GM19025 (cell line): Measurements from ENCODE around the gene ABR.

Source experiments
- ATAC-seq: cut with Tn5 transposase; IDR thresholded peaks from one replicate; pipeline ENCODE4 v1.9.1; 2021; ENCODE audit warnings: mild to moderate bottlenecking, low read depth, moderate library complexity; ENCODE audit not compliant: unreplicated experiment

ABR gene

DNA sequence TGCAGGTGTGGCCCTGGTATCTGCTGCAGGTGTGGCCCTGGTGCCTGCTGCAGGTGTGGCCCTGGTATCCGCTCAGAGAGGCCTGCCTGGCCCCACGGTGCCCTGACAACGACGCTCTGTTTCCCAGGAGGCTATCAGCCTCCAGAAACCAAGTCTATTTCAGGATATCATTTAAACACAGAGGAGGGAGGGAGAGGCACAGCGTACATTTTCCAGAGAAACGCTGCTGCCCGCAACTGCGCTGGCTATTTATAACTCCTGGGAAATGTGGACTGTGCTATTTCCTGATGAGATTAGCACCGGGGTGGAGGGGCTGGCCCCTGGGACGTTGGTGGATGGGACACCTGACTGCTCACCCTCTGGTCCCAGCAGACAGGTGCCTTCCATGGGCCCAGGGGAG lies 160.3 kb downstream of the ABR start:
- no peak for ATAC-seq

DNA sequence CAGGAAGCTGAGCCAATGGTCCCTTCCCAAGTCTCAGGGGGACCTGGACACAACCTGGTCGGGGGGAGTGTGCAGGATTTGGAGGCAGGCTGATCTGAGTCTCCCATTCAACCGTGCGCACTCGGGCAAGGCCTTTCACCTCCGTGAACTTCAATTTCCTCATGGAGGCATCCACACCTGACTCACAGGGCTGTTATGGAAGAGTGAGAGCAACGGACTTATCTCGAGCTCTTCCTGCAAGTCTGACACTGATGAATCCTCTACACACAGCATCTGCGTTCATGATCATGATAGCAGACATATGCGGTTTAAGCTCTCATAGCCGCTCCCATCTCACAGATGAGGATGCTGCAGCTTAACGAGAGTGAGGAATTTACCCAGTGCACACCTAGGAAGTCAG lies 161.2 kb downstream of the ABR start:
- ATAC-seq: no peak

GRCh38 chr17:1013729-1014090 lies 166.1 kb downstream of the ABR start:
- no peak for ATAC-seq

DNA sequence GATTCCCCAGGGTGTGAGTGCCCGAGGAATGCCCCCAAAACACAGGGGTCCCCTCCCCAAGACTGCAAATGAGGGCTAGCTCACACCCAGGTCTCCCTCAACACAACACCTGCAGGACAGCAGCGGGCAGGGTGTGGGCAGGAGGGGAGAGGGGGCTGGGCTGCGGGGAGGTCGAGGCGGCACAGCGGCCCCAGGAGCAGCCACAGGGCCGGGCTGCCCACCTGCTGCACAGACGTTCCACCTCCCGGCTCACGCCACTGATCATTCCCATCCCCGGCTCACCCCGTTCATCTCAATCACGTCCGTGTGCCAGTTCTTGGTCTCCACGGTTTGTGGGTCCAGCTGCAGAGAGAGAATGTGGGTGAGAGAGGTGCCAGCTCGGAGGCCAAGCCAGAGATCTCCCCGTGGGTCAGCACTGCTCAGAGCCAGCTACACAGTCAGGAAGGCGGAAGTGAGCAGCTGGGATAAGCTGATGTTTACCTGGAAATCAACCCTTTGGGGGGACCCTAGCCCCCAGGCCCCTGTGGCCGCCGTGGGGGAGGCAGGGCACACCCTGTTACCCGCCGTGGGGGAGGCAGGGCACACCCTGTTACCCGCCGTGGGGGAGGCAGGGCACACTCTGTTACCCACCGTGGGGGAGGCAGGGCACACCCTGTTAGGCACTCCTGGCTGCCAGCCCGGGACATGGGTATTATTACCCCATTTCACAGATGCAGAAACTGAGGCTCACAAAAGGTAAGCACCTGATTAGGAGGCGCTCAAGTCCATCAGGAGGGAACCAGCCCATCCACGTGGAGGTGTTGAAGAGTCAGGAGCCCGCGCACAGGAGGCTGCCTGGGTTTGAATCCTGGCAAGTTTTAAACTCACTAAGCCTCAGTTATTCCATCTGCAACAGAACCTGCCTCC lies 166.7 kb downstream of the ABR start:
- no peak for ATAC-seq

GRCh38 chr17:1011760-1012735 lies 167.7 kb downstream of the ABR start:
- ATAC-seq: no peak

- no peak for ATAC-seq
Measured at GRCh38 chr17:1011138-1011537, 168.6 kb downstream of the ABR start.

- ATAC-seq: no peak
Measured at GRCh38 chr17:1010586-1010985, 169.2 kb downstream of the ABR start.

DNA sequence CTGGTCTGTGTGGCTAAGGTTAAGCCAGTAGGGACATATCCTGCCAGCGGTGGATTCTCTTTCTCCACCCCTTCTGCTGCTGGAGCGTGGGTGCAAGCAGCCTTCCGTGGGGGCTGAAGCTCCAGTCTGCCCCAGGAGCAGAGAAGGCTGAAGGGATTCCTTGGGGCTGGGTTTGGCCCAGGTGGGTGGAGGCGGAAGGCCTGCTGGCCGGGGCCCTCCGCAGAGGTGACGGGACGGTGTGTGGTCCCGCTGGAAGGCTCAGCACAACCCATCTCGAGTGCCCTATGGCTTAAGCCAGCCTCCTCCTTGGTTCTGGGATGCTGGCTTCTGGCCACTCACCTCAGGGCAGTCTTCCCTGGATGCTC lies 169.7 kb downstream of the ABR start:
- ATAC-seq: no peak

DNA sequence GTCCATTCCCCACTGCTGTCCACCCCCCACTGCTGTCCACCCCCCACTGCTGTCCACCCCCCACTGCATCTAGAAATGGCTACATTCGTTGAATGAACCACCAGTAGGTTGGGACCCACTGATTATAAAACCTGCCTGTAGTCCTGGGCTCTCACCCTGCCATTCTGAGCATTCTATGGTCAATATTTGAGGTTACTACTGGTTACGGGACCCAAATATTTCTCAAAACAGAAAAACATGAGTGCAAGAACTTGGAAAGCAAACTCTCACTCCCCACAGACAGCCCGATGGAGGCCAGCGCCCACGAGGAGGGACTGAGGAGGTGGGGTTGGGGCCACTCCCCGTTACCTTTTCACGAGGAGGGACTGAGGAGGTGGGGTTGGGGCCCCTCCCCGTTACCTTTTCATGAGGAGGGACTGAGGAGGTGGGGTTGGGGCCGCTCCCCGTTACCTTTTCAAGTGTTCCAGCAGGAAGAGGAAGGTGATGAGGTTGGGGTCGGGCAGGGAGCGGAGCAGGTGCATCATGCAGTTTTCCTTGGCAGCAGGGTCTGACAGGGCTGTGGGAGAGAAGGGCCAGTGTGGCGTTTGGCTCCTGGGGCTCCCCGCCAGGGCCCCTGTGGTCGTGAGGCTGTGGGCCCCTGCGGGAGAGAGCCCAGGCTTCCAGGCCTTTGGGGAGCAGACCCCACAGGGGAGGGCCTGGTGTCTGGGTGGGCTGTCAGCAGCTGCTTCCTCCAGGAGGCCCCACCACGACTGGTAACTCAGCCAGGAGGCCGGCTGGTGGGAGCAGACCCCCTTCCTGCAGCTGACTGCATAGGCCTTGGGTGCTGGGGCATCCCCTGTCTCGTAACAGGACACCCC lies 170.3 kb downstream of the ABR start:
- no peak for ATAC-seq

- ATAC-seq: no peak
Measured at GRCh38 chr17:1008008-1008761, 171.6 kb downstream of the ABR start.

DNA sequence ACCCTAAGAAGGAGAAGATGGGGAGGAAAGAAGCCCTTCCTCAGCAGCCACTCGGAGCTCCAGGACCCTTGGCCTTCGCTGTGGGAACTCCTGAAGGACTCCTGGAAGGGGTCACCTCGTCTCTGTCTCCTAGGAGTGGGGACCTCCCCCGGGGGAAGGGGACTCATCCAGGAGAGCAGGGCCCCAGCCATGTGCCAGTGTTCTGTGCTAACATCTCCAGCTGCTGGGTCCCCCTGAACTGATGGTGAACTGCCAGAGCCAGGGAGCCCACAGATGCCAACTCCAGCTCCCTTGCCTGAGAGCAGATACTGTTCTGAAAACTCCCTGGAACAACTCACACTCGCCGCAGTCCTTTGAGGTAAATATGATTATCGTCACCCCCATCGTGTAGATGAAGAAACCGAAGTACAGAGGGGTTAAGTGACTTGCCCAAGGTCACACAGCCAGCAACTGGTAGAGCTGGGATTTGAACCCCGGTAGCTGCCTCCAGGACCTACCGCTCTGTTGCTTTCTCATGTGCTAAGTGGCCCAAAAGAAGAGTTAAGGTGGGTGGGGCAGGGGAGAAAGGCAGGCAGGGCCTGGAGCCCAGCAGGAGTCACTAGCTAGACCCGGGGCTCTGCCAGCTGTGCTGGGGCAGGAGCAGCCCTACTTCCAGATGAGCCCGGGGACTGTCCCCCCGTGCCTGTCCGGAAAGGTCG lies 172.3 kb downstream of the ABR start:
- ATAC-seq: no peak

DNA sequence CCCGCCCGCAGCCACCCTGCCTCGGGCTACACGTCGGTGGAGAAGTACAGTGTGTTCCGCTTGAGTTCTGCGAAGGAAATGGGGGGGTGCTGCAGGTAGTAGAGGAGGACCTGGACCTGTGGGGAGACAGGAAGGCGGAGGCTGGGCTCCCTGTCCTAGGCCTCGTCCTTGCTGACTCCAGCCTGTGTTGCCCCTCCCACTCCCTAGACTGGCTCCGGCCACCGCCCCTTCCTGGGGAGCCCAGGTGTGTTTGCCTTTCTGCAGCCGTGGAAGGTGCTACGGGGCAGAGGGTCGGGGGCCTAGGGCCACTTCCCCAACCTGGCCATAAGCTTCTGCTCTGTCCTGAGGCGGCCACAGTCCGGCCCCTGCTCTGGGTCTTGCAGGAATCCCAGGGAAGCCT lies 173.7 kb downstream of the ABR start:
- ATAC-seq: no peak

GRCh38 chr17:1005361-1005946 lies 174.3 kb downstream of the ABR start:
- no peak for ATAC-seq

GRCh38 chr17:1004769-1005295 lies 174.9 kb downstream of the ABR start:
- no peak for ATAC-seq

DNA sequence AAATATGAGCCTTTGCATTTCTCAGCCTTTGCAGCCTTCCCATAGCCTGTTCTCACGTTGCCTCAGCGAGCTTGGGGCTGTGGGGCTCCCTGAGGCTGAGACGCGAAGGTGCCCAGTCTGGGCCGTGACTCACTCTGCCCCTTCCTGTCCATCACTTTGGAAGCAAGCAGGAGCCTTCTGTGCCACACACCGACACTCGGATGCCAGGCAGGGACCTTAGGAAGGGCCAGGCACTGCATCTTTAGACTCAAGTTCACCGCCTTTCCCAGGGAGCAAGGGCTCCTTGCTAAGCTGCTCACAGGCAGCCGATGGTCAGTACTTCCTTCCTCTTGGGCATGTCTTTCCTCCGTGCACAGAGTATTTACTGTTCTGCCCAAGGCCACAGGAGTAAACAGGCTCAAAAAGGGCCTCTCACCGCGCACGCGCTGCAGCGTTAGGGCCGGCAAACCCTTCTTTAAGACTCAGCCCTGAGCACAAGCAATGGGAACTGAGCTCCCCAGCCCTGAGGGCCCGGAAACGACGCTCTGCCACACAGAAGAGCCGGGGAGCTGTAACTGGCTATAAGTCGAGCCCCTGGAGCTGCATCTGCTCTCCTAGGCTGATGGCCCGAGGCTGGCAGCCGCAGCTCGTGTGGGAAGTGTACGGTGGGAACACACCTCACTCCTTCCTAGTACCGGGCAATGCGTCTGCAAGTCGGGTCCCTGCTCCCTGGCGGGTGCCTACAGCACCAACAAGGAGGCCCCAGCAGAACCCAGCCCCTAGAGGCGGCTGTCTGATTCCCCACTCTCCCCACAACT lies 175.6 kb downstream of the ABR start:
- no peak for ATAC-seq

GRCh38 chr17:1003633-1003971 lies 176.2 kb downstream of the ABR start:
- no peak for ATAC-seq

- ATAC-seq: no peak
Measured at GRCh38 chr17:1002771-1003555, 176.8 kb downstream of the ABR start.
